SK-N-SH treated with all-trans-retinoic acid at 6 μM for 48 hours (cell line): ENCODE measurements around the gene IFNA5.

Experiments used
- ATAC-seq: fragments of 200-7000 bp; cut with Tn5 transposase; 3 replicates; pipeline ENCODE4 v1.9.1; 2020; ENCODE audit warnings: mild to moderate bottlenecking, moderate library complexity
- ARNTL ChIP-seq: fragments of 450-650 bp; formaldehyde crosslinking; IDR thresholded peaks from 2 replicates; pipeline ENCODE4 v1.5.0; 2020; ENCODE audit warnings: low read depth, mild to moderate bottlenecking, moderate library complexity, borderline replicate concordance
- BACH2 ChIP-seq: fragments of 250-450 bp; sonication (Bioruptor Pico); IDR thresholded peaks from 2 replicates; pipeline ENCODE4 v1.9.0; 2021; ENCODE audit warnings: mild to moderate bottlenecking, borderline replicate concordance
- CREB5 ChIP-seq: fragments of 250-450 bp; sonication (Bioruptor Pico); IDR thresholded peaks from 2 replicates; pipeline ENCODE4 v1.5.1; 2020; ENCODE audit warnings: low read depth, mild to moderate bottlenecking, moderate library complexity
- CSDC2 ChIP-seq: fragments of 250-450 bp; sonication (Bioruptor Pico); IDR thresholded peaks from 2 replicates; pipeline ENCODE4 v1.5.0; 2020; ENCODE audit warnings: mild to moderate bottlenecking, moderate library complexity
- CSRNP3 ChIP-seq: fragments of 250-450 bp; sonication (Bioruptor Pico); IDR thresholded peaks from 2 replicates; pipeline ENCODE4 v1.5.1; 2021; ENCODE audit warnings: mild to moderate bottlenecking, moderate library complexity
- ESRRG ChIP-seq: fragments of 250-450 bp; sonication (Bioruptor Pico); IDR thresholded peaks from 2 replicates; pipeline ENCODE4 v1.6.1; 2021; ENCODE audit warnings: mild to moderate bottlenecking
- GLIS3 ChIP-seq: fragments of 250-450 bp; sonication (Bioruptor Pico); IDR thresholded peaks from 2 replicates; pipeline ENCODE4 v1.5.0; 2020; ENCODE audit warnings: mild to moderate bottlenecking, moderate library complexity
- ISL1 ChIP-seq: fragments of 250-450 bp; sonication (Bioruptor Pico); IDR thresholded peaks from 2 replicates; pipeline ENCODE4 v2.1.2; 2022; ENCODE audit warnings: mild to moderate bottlenecking, moderate library complexity
- OSR1 ChIP-seq: fragments of 250-450 bp; sonication (Bioruptor Pico); IDR thresholded peaks from 2 replicates; pipeline ENCODE4 v1.8.0; 2022; ENCODE audit warnings: moderate library complexity, mild to moderate bottlenecking, inconsistent platforms
- POU6F1 ChIP-seq: fragments of 250-450 bp; sonication (Bioruptor Pico); IDR thresholded peaks from 2 replicates; pipeline ENCODE4 v1.8.0; 2021; ENCODE audit warnings: low read depth, mild to moderate bottlenecking, moderate library complexity, borderline replicate concordance
- PPARA ChIP-seq: fragments of 250-450 bp; sonication (Bioruptor Pico); IDR thresholded peaks from 2 replicates; pipeline ENCODE4 v1.5.0; 2020; ENCODE audit warnings: mild to moderate bottlenecking, borderline replicate concordance
- RARB ChIP-seq: fragments of 250-450 bp; sonication (Bioruptor Pico); IDR thresholded peaks from 2 replicates; pipeline ENCODE4 v1.8.0; 2021; ENCODE audit warnings: mild to moderate bottlenecking, moderate library complexity
- SNAI2 ChIP-seq: fragments of 250-450 bp; sonication (Bioruptor Pico); IDR thresholded peaks from 2 replicates; pipeline ENCODE4 v1.5.0; 2020; ENCODE audit warnings: mild to moderate bottlenecking, moderate library complexity
- TCF4 ChIP-seq: fragments of 250-450 bp; sonication (Bioruptor Pico); IDR thresholded peaks from 2 replicates; pipeline ENCODE4 v1.8.0; 2021; ENCODE audit warnings: mild to moderate bottlenecking, moderate library complexity, borderline replicate concordance
- TOX ChIP-seq: fragments of 250-450 bp; sonication (Bioruptor Pico); IDR thresholded peaks from 2 replicates; pipeline ENCODE4 v1.8.0; 2021; ENCODE audit warnings: mild to moderate bottlenecking, moderate library complexity, borderline replicate concordance
- TSHZ2 ChIP-seq: fragments of 250-450 bp; sonication (Bioruptor Pico); IDR thresholded peaks from 2 replicates; pipeline ENCODE4 v1.5.0; 2020; ENCODE audit warnings: mild to moderate bottlenecking, moderate library complexity
- ZC3H10 ChIP-seq: fragments of 250-450 bp; sonication (Bioruptor Pico); IDR thresholded peaks from 2 replicates; pipeline ENCODE4 v1.5.1; 2021; ENCODE audit warnings: mild to moderate bottlenecking, moderate library complexity
- ZFP3 ChIP-seq: fragments of 250-450 bp; sonication (Bioruptor Pico); IDR thresholded peaks from 2 replicates; pipeline ENCODE4 v1.5.0; 2020; ENCODE audit warnings: mild to moderate bottlenecking, moderate library complexity
- ZFP30 ChIP-seq: fragments of 450-650 bp; formaldehyde crosslinking; IDR thresholded peaks from 2 replicates; pipeline ENCODE4 v1.5.0; 2022; ENCODE audit warnings: mild to moderate bottlenecking, moderate library complexity
- ZNF70 ChIP-seq: fragments of 450-650 bp; formaldehyde crosslinking; IDR thresholded peaks from 2 replicates; pipeline ENCODE4 v1.5.0; 2020; ENCODE audit warnings: mild to moderate bottlenecking, moderate library complexity

IFNA5 gene

GRCh38 chr9:21286659-21287058, 18.5 kb downstream of the IFNA5 start:
- ATAC-seq, result no peak
- TF ChIP-seq OSR1, result no peak
- no peak for TF ChIP-seq ESRRG

- TF ChIP-seq RARB (CRISPR knock-in tag) (no peak), GLIS3 (CRISPR knock-in tag) (no peak), ZFP30 (CRISPR knock-in tag) (no peak)
- TF ChIP-seq, all 23 proteins: peak for 0
- no peak for ATAC-seq
These were observed 19.0 kb downstream of the IFNA5 start for GRCh38 chr9:21286099-21286498.

GRCh38 chr9:21281275-21281674, 23.8 kb downstream of the IFNA5 start:
- TF ChIP-seq ZFP30 (CRISPR knock-in tag), result no peak
- no peak for TF ChIP-seq ISL1 (CRISPR knock-in tag)
- TF ChIP-seq, all 23 proteins: peak for 0
- no peak for ATAC-seq

GRCh38 chr9:21268347-21268657, 36.8 kb downstream of the IFNA5 start:
- no peak for ATAC-seq
- TF ChIP-seq ESRRG (no peak), ARNTL (CRISPR knock-in tag) (no peak), BACH2 (no peak), CSRNP3 (CRISPR knock-in tag) (no peak), OSR1 (no peak), TCF4 (no peak), GLIS3 (CRISPR knock-in tag) (no peak), ZC3H10 (no peak), ISL1 (CRISPR knock-in tag) (no peak), PPARA (CRISPR knock-in tag) (no peak), TOX (no peak), ZFP30 (CRISPR knock-in tag) (no peak), ZNF70 (CRISPR knock-in tag) (no peak), SNAI2 (no peak), CSDC2 (CRISPR knock-in tag) (no peak), CREB5 (no peak)

- no peak for TF ChIP-seq ARNTL (CRISPR knock-in tag)
- no peak for TF ChIP-seq ISL1 (CRISPR knock-in tag)
- no peak for TF ChIP-seq CSDC2 (CRISPR knock-in tag)
- TF ChIP-seq ZFP3 (CRISPR knock-in tag), result no peak
- TF ChIP-seq POU6F1, result no peak
- TF ChIP-seq PPARA (CRISPR knock-in tag), result no peak
- TF ChIP-seq CREB5, result no peak
- no peak for TF ChIP-seq TSHZ2 (CRISPR knock-in tag)
- TF ChIP-seq TCF4, result no peak
- no peak for ATAC-seq
These were observed 37.4 kb downstream of the IFNA5 start for GRCh38 chr9:21267485-21268346.
